HepG2 (cell line): ENCODE data around the gene VAV2. TPM values are rescaled to one million over a fixed set of nuclear protein-coding genes. Genes with fewer than 3 reads are reported as not detected.

Experiments used
- AGO2 ChIP-seq: fragments of 200-400 bp; formaldehyde crosslinking; optimal IDR thresholded peaks from 2 replicates; pipeline ENCODE3; 2017; ENCODE audit warnings: mild to moderate bottlenecking, low read depth, low read length, moderate library complexity
- ELF1 ChIP-seq: sonication (generic); formaldehyde crosslinking; IDR thresholded peaks from 2 replicates; pipeline ENCODE4 v1.4.0; 2020; ENCODE audit warnings: missing genetic modification reagents
- FUBP1 ChIP-seq: sonication (generic); formaldehyde crosslinking; IDR thresholded peaks from 2 replicates; pipeline ENCODE4 v1.5.1; 2020; ENCODE audit warnings: missing genetic modification reagents, mild to moderate bottlenecking, borderline replicate concordance
- KLF6 ChIP-seq: IDR thresholded peaks from 2 replicates; pipeline ENCODE4 v1.8.0; 2016; ENCODE audit warnings: missing biosample characterization, missing genetic modification reagents
- LRRFIP1 ChIP-seq: sonication (generic); formaldehyde crosslinking; conservative IDR thresholded peaks from 2 replicates; pipeline ENCODE4 v1.4.0; 2020; ENCODE audit warnings: missing genetic modification reagents
- ONECUT2 ChIP-seq: sonication (generic); formaldehyde crosslinking; IDR thresholded peaks from 2 replicates; pipeline ENCODE4 v1.4.0; 2020; ENCODE audit warnings: missing genetic modification reagents
- RAD51 ChIP-seq: fragments of 450-650 bp; IDR thresholded peaks from 2 replicates; pipeline ENCODE4 v1.6.1; 2016; ENCODE audit warnings: borderline replicate concordance
- THYN1 ChIP-seq: sonication (generic); formaldehyde crosslinking; IDR thresholded peaks from 2 replicates; pipeline ENCODE4 v1.8.1; 2023; ENCODE audit warnings: low read depth, mild to moderate bottlenecking, moderate library complexity, missing genetic modification reagents, borderline replicate concordance
- ZBTB4 ChIP-seq: sonication (generic); formaldehyde crosslinking; IDR thresholded peaks from 2 replicates; pipeline ENCODE4 v1.4.0; 2020; ENCODE audit warnings: missing genetic modification reagents, mild to moderate bottlenecking, borderline replicate concordance
- ZBTB49 ChIP-seq: sonication (generic); formaldehyde crosslinking; IDR thresholded peaks from 2 replicates; pipeline ENCODE4 v1.4.0; 2020; ENCODE audit warnings: missing genetic modification reagents, borderline replicate concordance
- ZMYM4 ChIP-seq: sonication (generic); formaldehyde crosslinking; IDR thresholded peaks from 2 replicates; pipeline ENCODE4 v1.8.1; 2023; ENCODE audit warnings: mild to moderate bottlenecking, missing genetic modification reagents
- ZNF296 ChIP-seq: sonication (generic); formaldehyde crosslinking; conservative IDR thresholded peaks from 2 replicates; pipeline ENCODE4 v1.5.0; 2020; ENCODE audit warnings: mild to moderate bottlenecking, missing genetic modification reagents
- ZNF451 ChIP-seq: sonication (generic); formaldehyde crosslinking; IDR thresholded peaks from 2 replicates; pipeline ENCODE4 v1.5.0; 2020; ENCODE audit warnings: mild to moderate bottlenecking, missing genetic modification reagents
- ZNF460 ChIP-seq: sonication (generic); formaldehyde crosslinking; IDR thresholded peaks from 2 replicates; pipeline ENCODE4 v1.5.1; 2020; ENCODE audit warnings: missing genetic modification reagents, mild to moderate bottlenecking, borderline replicate concordance
- ZNF703 ChIP-seq: sonication (generic); formaldehyde crosslinking; IDR thresholded peaks from 2 replicates; pipeline ENCODE4 v1.5.1; 2020; ENCODE audit warnings: missing genetic modification reagents, mild to moderate bottlenecking, moderate library complexity, borderline replicate concordance
- ZNF709 ChIP-seq: sonication (generic); formaldehyde crosslinking; IDR thresholded peaks from 2 replicates; pipeline ENCODE4 v1.5.0; 2020; ENCODE audit warnings: mild to moderate bottlenecking, missing genetic modification reagents
- polyA plus RNA-seq, 8 experiments: library from polyadenylated mRNA; depleted of rRNA in 3 of 8; stranded (reverse) in 7 of 8; unstranded in 1 of 8; fragments of >200 nt; fragmentation: Illumina TruSeq in 4 of 8; extraction: Trizol in 4 of 8; gene quantifications; 2 replicates each; pipeline versions ENCODE4 v1.2.1 to v1.2.3, GENCODE V29; 2011 to 2016; ENCODE audit warnings: low read depth in 4 of 8, missing spikeins in 1 of 8, mixed read lengths in 1 of 8; ENCODE audit not compliant: insufficient read depth in 1 of 8
- total RNA-seq, 5 experiments: library from RNA; depleted of rRNA; stranded (reverse); fragments of >200 nt; fragmentation: Illumina TruSeq; extraction: Trizol; gene quantifications; 2 replicates each; pipeline ENCODE4 v1.2.3, GENCODE V29; 2016; ENCODE audit warnings: low read depth in 1 of 5

VAV2 gene
- total and polyA plus RNA-seq, 2 of the 13 experiments (the other 11 are each of a cell fraction or from before 2014, with no cell fraction given): 22.5 to 22.9 TPM

- TF ChIP-seq KLF6: no peak
- no peak for TF ChIP-seq ELF1
- TF ChIP-seq ZNF709 (CRISPR knock-in tag): no peak
- no peak for TF ChIP-seq LRRFIP1 (CRISPR knock-in tag)
- TF ChIP-seq ZBTB49 (CRISPR knock-in tag): no peak
- TF ChIP-seq ZNF460 (CRISPR knock-in tag): no peak
- no peak for TF ChIP-seq ZNF703
- no peak for TF ChIP-seq RAD51
- no peak for TF ChIP-seq ZNF451 (CRISPR knock-in tag)
- TF ChIP-seq ZMYM4 (CRISPR knock-in tag): no peak
- TF ChIP-seq ZBTB4 (CRISPR knock-in tag): no peak
- no peak for TF ChIP-seq ZNF296 (CRISPR knock-in tag)
- TF ChIP-seq AGO2: peak; percentile 63
- TF ChIP-seq ONECUT2 (CRISPR knock-in tag): no peak
- TF ChIP-seq FUBP1: no peak
- TF ChIP-seq THYN1 (CRISPR knock-in tag): no peak
These were observed 258.2 kb downstream of the VAV2 start (continued) for GRCh38 chr9:133733796-133734533.
